HFFc6 (cell line): Measurements from ENCODE around the gene CYBC1. TPM values are rescaled to one million over a fixed set of nuclear protein-coding genes. Genes with fewer than 3 reads are reported as not detected.

Experiments used
- total RNA-seq, 6 experiments: library from RNA; stranded (reverse); fragmentation: NEBNext Ultra II Directional; extraction: Animal tissue kit (Norgen Biotek cat#: 25700); gene quantifications; 2 replicates in 1 of 6; 3 replicates in 5 of 6; pipeline ENCODE4 v1.2.3, GENCODE V29; 2021

CYBC1 gene
- total RNA-seq, 6 experiments from 2014 or later, result 47.4 to 60.5 (median 48.7) TPM

Other genes with a start within 250 kb of the CYBC1 start
- gene CCDC57, start 237.9 kb downstream of the CYBC1 start, total RNA-seq, result 10 to 100 TPM; 12.8 to 15.6 (median 13.6) TPM
- gene SLC16A3, start 221.7 kb downstream of the CYBC1 start, total RNA-seq, result 100 to 1,000 TPM; 475 to 624 (median 523) TPM
- 100 to 1,000 TPM; 116 to 128 (median 118) TPM for gene CSNK1D, start 177.1 kb downstream of the CYBC1 start, total RNA-seq
- gene CD7, start 133.1 kb downstream of the CYBC1 start, total RNA-seq, result under 1 TPM in 1 of 6 experiments, not detected in 5; 0.20 TPM
- 1 to 10 TPM; 1.7 to 3.9 (median 2.8) TPM for gene SECTM1, start 117.0 kb downstream of the CYBC1 start, total RNA-seq
- gene TEX19, start 91.5 kb downstream of the CYBC1 start, total RNA-seq, result under 1 TPM in 2 of 6 experiments, not detected in 4; 0.10 to 0.14 TPM
- not detected for gene UTS2R, start 79.0 kb downstream of the CYBC1 start, total RNA-seq
- 1 to 10 TPM; 4.3 to 6.8 (median 5.6) TPM for gene HEXD, start 32.4 kb downstream of the CYBC1 start, total RNA-seq
- gene OGFOD3, start 32.2 kb downstream of the CYBC1 start, total RNA-seq, result 10 to 100 TPM; 26.5 to 31.2 (median 27.9) TPM
- 10 to 100 TPM; 25.2 to 38.1 (median 28.8) TPM for gene NARF, start 8.0 kb upstream of the CYBC1 start, total RNA-seq
- 10 to 100 TPM; 38.6 to 46.3 (median 41.1) TPM for gene FOXK2, start 69.0 kb upstream of the CYBC1 start, total RNA-seq
- gene WDR45B, start 197.7 kb upstream of the CYBC1 start, total RNA-seq, result 10 to 100 TPM; 60.6 to 73.5 (median 66.3) TPM
- 10 to 100 TPM in 2 of 6 experiments, 1 to 10 TPM in 4; 8.0 to 14.8 (median 9.3) TPM for gene RAB40B, start 247.9 kb upstream of the CYBC1 start, total RNA-seq